Measurements from ENCODE around the gene CFB. TPM values are rescaled to one million over a fixed set of nuclear protein-coding genes. Genes with fewer than 3 reads are reported as not detected.

Gene CFB
- total and polyA plus RNA-seq, 2 of the 13 experiments (the other 11 are each of a cell fraction or from before 2014, with no cell fraction given), result 171 to 513 TPM

DNA sequence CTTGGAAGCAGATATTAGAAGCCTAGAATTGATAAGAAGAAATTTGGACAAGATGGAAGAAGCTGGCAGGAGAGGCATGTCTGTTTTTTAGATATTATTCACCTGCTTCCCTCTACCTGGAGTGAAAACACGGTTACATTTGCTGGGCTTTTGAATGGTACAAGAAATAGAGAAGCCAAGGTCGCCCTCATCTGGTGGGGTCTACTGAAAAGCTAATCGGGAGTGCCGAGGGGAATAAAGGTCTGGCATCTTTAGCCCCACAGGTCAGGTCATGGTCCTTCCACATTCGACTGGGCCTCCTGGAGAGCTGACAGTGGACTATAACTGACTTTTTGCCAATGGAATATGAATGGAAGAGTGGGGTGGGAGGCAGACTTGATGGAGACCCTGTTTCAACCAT lies 23.0 kb upstream of the CFB start (continued):
- TF ChIP-seq REPIN1 (CRISPR knock-in tag; IDR thresholded peaks at IDR 0.05; ENCODE audit: borderline replicate concordance, low read depth) (no peak), ATF3 (CRISPR knock-in tag; IDR thresholded peaks at IDR 0.05) (no peak), HMGA1 (CRISPR knock-in tag; conservative IDR thresholded peaks at IDR 0.05) (no peak), ZNF883 (CRISPR knock-in tag; IDR thresholded peaks at IDR 0.05; ENCODE audit: not compliant biosample characterization) (no peak), MIXL1 (CRISPR knock-in tag; IDR thresholded peaks at IDR 0.05) (peak; percentile 57; the same call in 1 of the 2 replicates), SMC3 (IDR thresholded peaks at IDR 0.05; ENCODE audit: low read length) (peak; percentile 76), HNF4A (CRISPR knock-in tag; IDR thresholded peaks at IDR 0.05) (no peak), ATF1 (CRISPR knock-in tag; IDR thresholded peaks at IDR 0.05) (no peak), SP2 (CRISPR knock-in tag; IDR thresholded peaks at IDR 0.05) (no peak), NR2C2 (CRISPR knock-in tag; IDR thresholded peaks at IDR 0.05; ENCODE audit: borderline replicate concordance) (0 out of 2 replicates have a peak, but pooled peaks have one; percentile 21), XBP1 (CRISPR knock-in tag; IDR thresholded peaks at IDR 0.05) (no peak)
- TF ChIP-seq, protein P1, sequence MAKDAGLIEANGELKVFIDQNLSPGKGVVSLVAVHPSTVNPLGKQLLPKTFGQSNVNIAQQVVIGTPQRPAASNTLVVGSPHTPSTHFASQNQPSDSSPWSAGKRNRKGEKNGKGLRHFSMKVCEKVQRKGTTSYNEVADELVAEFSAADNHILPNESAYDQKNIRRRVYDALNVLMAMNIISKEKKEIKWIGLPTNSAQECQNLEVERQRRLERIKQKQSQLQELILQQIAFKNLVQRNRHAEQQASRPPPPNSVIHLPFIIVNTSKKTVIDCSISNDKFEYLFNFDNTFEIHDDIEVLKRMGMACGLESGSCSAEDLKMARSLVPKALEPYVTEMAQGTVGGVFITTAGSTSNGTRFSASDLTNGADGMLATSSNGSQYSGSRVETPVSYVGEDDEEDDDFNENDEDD (CRISPR knock-in tag; IDR thresholded peaks at IDR 0.05; ENCODE audit: borderline replicate concordance), result no peak

DNA sequence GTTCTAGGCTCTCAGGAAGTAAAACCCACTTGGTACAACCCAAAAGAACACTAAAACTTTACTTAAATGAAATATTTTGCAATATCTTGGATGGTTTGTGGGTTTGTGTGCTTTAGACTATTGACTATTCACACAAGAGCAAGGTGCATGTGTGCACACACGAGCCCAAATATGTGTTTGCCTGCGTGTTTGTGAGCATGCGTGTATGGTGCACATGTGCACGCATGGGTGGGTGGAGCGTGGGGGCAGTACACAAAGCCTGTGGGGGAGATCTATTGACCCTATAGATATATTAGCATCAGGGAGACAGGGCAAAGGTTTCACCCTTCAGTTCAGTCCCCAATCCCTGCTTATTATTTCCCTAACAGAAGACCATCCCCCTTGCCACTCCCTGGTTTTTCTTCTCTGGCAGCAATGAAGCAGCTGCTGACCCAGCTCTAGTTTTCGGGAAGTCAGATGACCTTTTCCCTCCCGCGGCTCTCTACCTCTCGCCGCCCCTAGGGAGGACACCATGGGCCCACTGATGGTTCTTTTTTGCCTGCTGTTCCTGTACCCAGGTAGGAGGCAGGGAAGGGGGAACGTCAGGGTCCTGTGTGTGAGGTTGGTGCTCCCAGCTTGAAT lies 18.5 kb upstream of the CFB start, which contains the start of gene C2:
TSS of gene C2 (plus strand) at position 476 of the 621 bp plus-strand sequence. CDS start at position 512, 36 bp downstream.
- in situ Hi-C loops (cut with HindIII; ENCODE audit: extremely low pct_ligation_motif_present, low pct_unique_long_range_greater_than_20kb) (no loop called here), intact Hi-C loops (cut with micrococcal nuclease; ENCODE audit: unreplicated experiment) (loop anchor here (1.0 to 10.0 kb wide), 2 partner anchors 18 to 153 kb away; partner anchors contain the start of gene VWA7)
- no peaks in the 10 kb centered on the region for H3K9me3 ChIP-seq (ENCODE audit: low read length)
- H3K4me2 ChIP-seq (ENCODE audit: low read depth, low read length), result peak within 1 kb of the TSS; percentile 85
- WGBS (ENCODE audit: low lambda C conversion rate), result under 1% methylated on average over 11 of the region's 11 CpGs
- BruUV-seq (replicated peaks), result no TSS peak
- H3K9ac ChIP-seq (ENCODE audit: insufficient read depth, low read depth, low read length), result peak within 1 kb of the TSS; percentile 85
- H3K36me3 ChIP-seq (replicated peaks in 1 of 2; ENCODE audit: control insufficient read depth in 1 of 2, insufficient read depth in 2 of 2, low read length in 2 of 2), result no peaks in the 10 kb centered on the region; a peak in 1 of 5 replicates
- POLR2A ChIA-PET, result interaction anchor here (0.6 to 6.1 kb wide), 19 partner anchors 9 to 272 kb away, joined by 3 to 151 read pairs (median 5); partner anchors contain the start of genes APOM, CFB, DXO and HSPA1A
- H3K4me1 ChIP-seq (ENCODE audit: insufficient read depth, low read length), result peaks cover 76% of the 10 kb centered on the region
- no peaks in the 10 kb centered on the region for H4K20me1 ChIP-seq (ENCODE audit: insufficient read depth, low read length)
- FAIRE-seq, result peak; percentile 99
- peak; percentile 96 for DNase-seq (ENCODE audit: low spot score)
- H3K4me3 ChIP-seq (replicated peaks in 1 of 3; ENCODE audit: insufficient read depth in 1 of 3, low read depth in 2 of 3, low read length in 3 of 3), result peak within 1 kb of the TSS; percentile 69 to 81 (median 72)
- H3K27me3 ChIP-seq (ENCODE audit: control insufficient read depth in 1 of 2, insufficient read depth in 2 of 2, low read length in 2 of 2), result no peaks in the 10 kb centered on the region; a peak in 1 of 5 replicates
- CTCF ChIA-PET (ENCODE audit: low intra/inter-chr PET ratio, low total read pairs), result interaction anchor here (0.9 kb wide), 1 partner anchor 25 kb away, joined by 4 read pairs; no protein-coding TSS in a partner anchor
- peak within 1 kb of the TSS; percentile 88 for H3K27ac ChIP-seq (ENCODE audit: extremely low read length, insufficient read depth, low read length)
- H2AFZ ChIP-seq (ENCODE audit: low read length), result no peak within 1 kb of the TSS
- peak; percentile 89 for ATAC-seq
- H3K79me2 ChIP-seq (ENCODE audit: insufficient read depth, low read length), result peaks cover 29% of the 10 kb centered on the region
- no peak for TF ChIP-seq SRSF1 (optimal IDR thresholded peaks at IDR 0.05; ENCODE audit: low read depth, low read length)
- TF ChIP-seq GTF2F1 (IDR thresholded peaks at IDR 0.05; ENCODE audit: low read length), result no peak
- no peak for TF ChIP-seq KLF12 (CRISPR knock-in tag; IDR thresholded peaks at IDR 0.05; ENCODE audit: borderline replicate concordance)
- TF ChIP-seq ZNF841 (CRISPR knock-in tag; IDR thresholded peaks at IDR 0.05; ENCODE audit: borderline replicate concordance), result no peak
- no peak for TF ChIP-seq HCFC1 (IDR thresholded peaks at IDR 0.05; ENCODE audit: low read depth, low read length)
- TF ChIP-seq ZNF7 (CRISPR knock-in tag; IDR thresholded peaks at IDR 0.05), result peak; percentile 73
- TF ChIP-seq IRX3 (CRISPR knock-in tag; IDR thresholded peaks at IDR 0.05; ENCODE audit: borderline replicate concordance, low read depth), result peak; percentile 78; the same call in 1 of the 2 replicates
- peak; percentile 87; the same call in 1 of the 2 replicates for TF ChIP-seq ZNF124 (CRISPR knock-in tag; IDR thresholded peaks at IDR 0.05)
- no peak for TF ChIP-seq SOX6 (IDR thresholded peaks at IDR 0.05)
- TF ChIP-seq SOX6 (CRISPR knock-in tag; IDR thresholded peaks at IDR 0.05), result peak; percentile 91
- no peak for TF ChIP-seq TRIM22 (IDR thresholded peaks at IDR 0.05)
- no peak for TF ChIP-seq ZNF446 (CRISPR knock-in tag; IDR thresholded peaks at IDR 0.05)
